HepG2 (cell line): ENCODE measurements around the gene ESPN. TPM values are rescaled to one million over a fixed set of nuclear protein-coding genes. Genes with fewer than 3 reads are reported as not detected.

ENCODE experiments used
- ATRX ChIP-seq: sonication (generic); formaldehyde crosslinking; IDR thresholded peaks from 2 replicates; pipeline ENCODE4 v1.4.0; 2020; ENCODE audit warnings: missing genetic modification reagents, borderline replicate concordance
- DDIT3 ChIP-seq: sonication (generic); formaldehyde crosslinking; IDR thresholded peaks from 2 replicates; pipeline ENCODE4 v1.4.0; 2020; ENCODE audit warnings: mild to moderate bottlenecking, missing genetic modification reagents
- DNMT1 ChIP-seq: sonication (generic); formaldehyde crosslinking; IDR thresholded peaks from 2 replicates; pipeline ENCODE4 v1.5.1; 2020; ENCODE audit warnings: mild to moderate bottlenecking, missing genetic modification reagents
- E2F2 ChIP-seq: sonication (generic); formaldehyde crosslinking; IDR thresholded peaks from 2 replicates; pipeline ENCODE4 v1.4.0; 2020; ENCODE audit warnings: missing genetic modification reagents, borderline replicate concordance
- ELF4 ChIP-seq: sonication (generic); formaldehyde crosslinking; IDR thresholded peaks from 2 replicates; pipeline ENCODE4 v1.5.0; 2020; ENCODE audit warnings: missing genetic modification reagents, mild to moderate bottlenecking, moderate library complexity, borderline replicate concordance
- FOXO1 ChIP-seq: sonication (generic); formaldehyde crosslinking; IDR thresholded peaks from 2 replicates; pipeline ENCODE4 v1.4.0; 2020; ENCODE audit warnings: missing genetic modification reagents
- GATA4 ChIP-seq: sonication (generic); IDR thresholded peaks from 2 replicates; pipeline ENCODE4 v1.6.1; 2016; ENCODE audit warnings: antibody characterized with exemption, low read depth, borderline replicate concordance
- KLF13 ChIP-seq: sonication (generic); formaldehyde crosslinking; IDR thresholded peaks from 2 replicates; pipeline ENCODE4 v1.4.0; 2020; ENCODE audit warnings: mild to moderate bottlenecking, missing genetic modification reagents
- KLF16 ChIP-seq, 2 experiments: sonication (generic) in 1 of 2; formaldehyde crosslinking in 1 of 2; IDR thresholded peaks; 2 replicates each; pipeline versions ENCODE4 v1.6.1 to v1.8.0; 2016 to 2023; ENCODE audit warnings: missing genetic modification reagents in 2 of 2, missing compliant biosample characterization in 1 of 2
- MBD4 ChIP-seq: IDR thresholded peaks from 2 replicates; pipeline ENCODE4 v1.6.1; 2012; ENCODE audit warnings: low read length, inconsistent platforms, borderline replicate concordance
- MYNN ChIP-seq: sonication (generic); formaldehyde crosslinking; IDR thresholded peaks from 2 replicates; pipeline ENCODE4 v1.4.0; 2020; ENCODE audit warnings: mild to moderate bottlenecking, low read depth, missing genetic modification reagents
- PAF1 ChIP-seq: IDR thresholded peaks from 2 replicates; pipeline ENCODE4 v1.6.1; 2016; ENCODE audit warnings: missing genetic modification reagents, missing compliant biosample characterization
- SIX4 ChIP-seq: sonication (generic); formaldehyde crosslinking; IDR thresholded peaks from 2 replicates; pipeline ENCODE4 v1.4.0; 2020; ENCODE audit warnings: missing genetic modification reagents
- SMARCE1 ChIP-seq: fragments of 450-650 bp; IDR thresholded peaks from 2 replicates; pipeline ENCODE4 v1.6.1; 2017; ENCODE audit warnings: borderline replicate concordance
- SP4 ChIP-seq: sonication (generic); formaldehyde crosslinking; IDR thresholded peaks from 2 replicates; pipeline ENCODE4 v1.8.1; 2023; ENCODE audit warnings: mild to moderate bottlenecking, missing genetic modification reagents
- SSRP1 ChIP-seq: IDR thresholded peaks from 2 replicates; pipeline ENCODE4 v1.6.1; 2016; ENCODE audit warnings: control low read depth
- TARDBP ChIP-seq: sonication (generic); formaldehyde crosslinking; IDR thresholded peaks from 2 replicates; pipeline ENCODE4 v1.8.0; 2022; ENCODE audit warnings: mild to moderate bottlenecking, missing genetic modification reagents
- ZFY ChIP-seq: sonication (generic); formaldehyde crosslinking; IDR thresholded peaks from 2 replicates; pipeline ENCODE4 v1.4.0; 2020; ENCODE audit warnings: missing genetic modification reagents
- ZKSCAN5 ChIP-seq: sonication (generic); formaldehyde crosslinking; IDR thresholded peaks from 2 replicates; pipeline ENCODE4 v1.5.1; 2020; ENCODE audit warnings: mild to moderate bottlenecking, missing genetic modification reagents
- ZNF543 ChIP-seq: sonication (generic); formaldehyde crosslinking; IDR thresholded peaks from 2 replicates; pipeline ENCODE4 v1.4.0; 2020; ENCODE audit warnings: mild to moderate bottlenecking, missing genetic modification reagents
- ZNF563 ChIP-seq: sonication (generic); formaldehyde crosslinking; IDR thresholded peaks from 2 replicates; pipeline ENCODE4 v1.8.0; 2022; ENCODE audit warnings: mild to moderate bottlenecking, moderate library complexity, missing genetic modification reagents
- ZNF772 ChIP-seq: sonication (generic); formaldehyde crosslinking; IDR thresholded peaks from 2 replicates; pipeline ENCODE4 v1.5.0; 2020; ENCODE audit warnings: mild to moderate bottlenecking, missing genetic modification reagents
- ZNF775 ChIP-seq: sonication (generic); formaldehyde crosslinking; IDR thresholded peaks from 2 replicates; pipeline ENCODE4 v1.4.0; 2020; ENCODE audit warnings: missing genetic modification reagents, mild to moderate bottlenecking, moderate library complexity, borderline replicate concordance
- ZSCAN22 ChIP-seq: sonication (generic); formaldehyde crosslinking; IDR thresholded peaks from 2 replicates; pipeline ENCODE4 v1.4.0; 2020; ENCODE audit warnings: mild to moderate bottlenecking, missing genetic modification reagents
- polyA plus RNA-seq, 8 experiments: library from polyadenylated mRNA; depleted of rRNA in 3 of 8; stranded (reverse) in 7 of 8; unstranded in 1 of 8; fragments of >200 nt; fragmentation: Illumina TruSeq in 4 of 8; extraction: Trizol in 4 of 8; gene quantifications; 2 replicates each; pipeline versions ENCODE4 v1.2.1 to v1.2.3, GENCODE V29; 2011 to 2016; ENCODE audit warnings: low read depth in 4 of 8, missing spikeins in 1 of 8, mixed read lengths in 1 of 8; ENCODE audit not compliant: insufficient read depth in 1 of 8
- total RNA-seq, 5 experiments: library from RNA; depleted of rRNA; stranded (reverse); fragments of >200 nt; fragmentation: Illumina TruSeq; extraction: Trizol; gene quantifications; 2 replicates each; pipeline ENCODE4 v1.2.3, GENCODE V29; 2016; ENCODE audit warnings: low read depth in 1 of 5
- TF ChIP-seq, protein P1 (sequence below): sonication (generic); formaldehyde crosslinking; IDR thresholded peaks from 2 replicates; pipeline ENCODE4 v1.4.0; 2020; ENCODE audit warnings: missing genetic modification reagents
- TF ChIP-seq, protein P2 (sequence below): sonication (generic); formaldehyde crosslinking; IDR thresholded peaks from 2 replicates; pipeline ENCODE4 v1.4.0; 2020; ENCODE audit warnings: missing genetic modification reagents
- TF ChIP-seq, protein P3 (sequence below): IDR thresholded peaks from 2 replicates; pipeline ENCODE4 v1.6.1; 2016; ENCODE audit warnings: missing compliant biosample characterization, missing genetic modification reagents, borderline replicate concordance

The ESPN gene
- total and polyA plus RNA-seq, 2 of the 13 experiments (the other 11 are each of a cell fraction or from before 2014, with no cell fraction given) = 48.6 to 54.2 TPM

DNA sequence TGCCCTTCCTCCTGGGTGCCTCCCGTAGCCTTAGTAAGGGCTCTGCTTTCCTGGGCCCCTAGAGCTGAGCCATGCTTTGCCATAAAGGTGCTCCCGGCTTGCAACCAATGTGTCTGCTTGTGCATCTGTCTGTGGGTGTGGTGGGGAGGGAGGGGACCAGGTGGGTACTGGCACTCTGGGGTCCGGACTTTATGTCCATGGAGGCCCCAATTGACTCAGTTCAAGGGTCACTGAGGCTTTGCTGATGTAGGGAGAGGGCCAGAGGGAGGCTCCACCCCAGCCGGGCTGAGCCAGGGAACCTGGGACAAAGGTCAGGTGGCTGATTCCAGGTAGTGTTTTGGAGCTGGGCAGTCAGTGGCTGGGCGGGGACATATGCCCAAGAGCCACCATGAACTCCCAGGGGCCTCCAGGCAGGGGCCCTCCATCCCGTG is 26.4 kb downstream of the ESPN start (continued):
- TF ChIP-seq, protein P1, sequence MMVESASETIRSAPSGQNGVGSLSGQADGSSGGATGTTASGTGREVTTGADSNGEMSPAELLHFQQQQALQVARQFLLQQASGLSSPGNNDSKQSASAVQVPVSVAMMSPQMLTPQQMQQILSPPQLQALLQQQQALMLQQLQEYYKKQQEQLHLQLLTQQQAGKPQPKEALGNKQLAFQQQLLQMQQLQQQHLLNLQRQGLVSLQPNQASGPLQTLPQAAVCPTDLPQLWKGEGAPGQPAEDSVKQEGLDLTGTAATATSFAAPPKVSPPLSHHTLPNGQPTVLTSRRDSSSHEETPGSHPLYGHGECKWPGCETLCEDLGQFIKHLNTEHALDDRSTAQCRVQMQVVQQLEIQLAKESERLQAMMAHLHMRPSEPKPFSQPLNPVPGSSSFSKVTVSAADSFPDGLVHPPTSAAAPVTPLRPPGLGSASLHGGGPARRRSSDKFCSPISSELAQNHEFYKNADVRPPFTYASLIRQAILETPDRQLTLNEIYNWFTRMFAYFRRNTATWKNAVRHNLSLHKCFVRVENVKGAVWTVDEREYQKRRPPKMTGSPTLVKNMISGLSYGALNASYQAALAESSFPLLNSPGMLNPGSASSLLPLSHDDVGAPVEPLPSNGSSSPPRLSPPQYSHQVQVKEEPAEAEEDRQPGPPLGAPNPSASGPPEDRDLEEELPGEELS (CRISPR knock-in tag) = peak; percentile 71
- TF ChIP-seq TARDBP (peak; percentile 84), ZFY (CRISPR knock-in tag) (peak; percentile 31; the same call in 1 of the 2 replicates), KLF16 (CRISPR knock-in tag; IDR thresholded peaks at IDR 0.05) (no peak), ZNF543 (0 out of 2 replicates have a peak, but pooled peaks have one; percentile 35), MBD4 (no peak), DNMT1 (no peak), ELF4 (CRISPR knock-in tag) (no peak), SIX4 (CRISPR knock-in tag) (no peak), ZKSCAN5 (CRISPR knock-in tag) (no peak), ATRX (CRISPR knock-in tag) (no peak), PAF1 (CRISPR knock-in tag) (no peak), SMARCE1 (no peak), GATA4 (no peak), E2F2 (CRISPR knock-in tag) (no peak), ZNF772 (CRISPR knock-in tag) (peak; percentile 80), ZNF775 (CRISPR knock-in tag) (no peak), SP4 (CRISPR knock-in tag) (peak; percentile 66; the same call in 1 of the 2 replicates), FOXO1 (no peak; the same call in 1 of the 2 replicates), ZNF563 (no peak), MYNN (CRISPR knock-in tag) (no peak), KLF13 (no peak), ZSCAN22 (no peak), DDIT3 (CRISPR knock-in tag) (no peak), SSRP1 (CRISPR knock-in tag) (no peak)
- TF ChIP-seq, protein P2, sequence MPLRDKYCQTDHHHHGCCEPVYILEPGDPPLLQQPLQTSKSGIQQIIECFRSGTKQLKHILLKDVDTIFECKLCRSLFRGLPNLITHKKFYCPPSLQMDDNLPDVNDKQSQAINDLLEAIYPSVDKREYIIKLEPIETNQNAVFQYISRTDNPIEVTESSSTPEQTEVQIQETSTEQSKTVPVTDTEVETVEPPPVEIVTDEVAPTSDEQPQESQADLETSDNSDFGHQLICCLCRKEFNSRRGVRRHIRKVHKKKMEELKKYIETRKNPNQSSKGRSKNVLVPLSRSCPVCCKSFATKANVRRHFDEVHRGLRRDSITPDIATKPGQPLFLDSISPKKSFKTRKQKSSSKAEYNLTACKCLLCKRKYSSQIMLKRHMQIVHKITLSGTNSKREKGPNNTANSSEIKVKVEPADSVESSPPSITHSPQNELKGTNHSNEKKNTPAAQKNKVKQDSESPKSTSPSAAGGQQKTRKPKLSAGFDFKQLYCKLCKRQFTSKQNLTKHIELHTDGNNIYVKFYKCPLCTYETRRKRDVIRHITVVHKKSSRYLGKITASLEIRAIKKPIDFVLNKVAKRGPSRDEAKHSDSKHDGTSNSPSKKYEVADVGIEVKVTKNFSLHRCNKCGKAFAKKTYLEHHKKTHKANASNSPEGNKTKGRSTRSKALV (CRISPR knock-in tag) = no peak
- TF ChIP-seq, protein P3, sequence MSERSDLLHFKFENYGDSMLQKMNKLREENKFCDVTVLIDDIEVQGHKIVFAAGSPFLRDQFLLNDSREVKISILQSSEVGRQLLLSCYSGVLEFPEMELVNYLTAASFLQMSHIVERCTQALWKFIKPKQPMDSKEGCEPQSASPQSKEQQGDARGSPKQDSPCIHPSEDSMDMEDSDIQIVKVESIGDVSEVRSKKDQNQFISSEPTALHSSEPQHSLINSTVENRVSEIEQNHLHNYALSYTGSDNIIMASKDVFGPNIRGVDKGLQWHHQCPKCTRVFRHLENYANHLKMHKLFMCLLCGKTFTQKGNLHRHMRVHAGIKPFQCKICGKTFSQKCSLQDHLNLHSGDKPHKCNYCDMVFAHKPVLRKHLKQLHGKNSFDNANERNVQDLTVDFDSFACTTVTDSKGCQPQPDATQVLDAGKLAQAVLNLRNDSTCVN (CRISPR knock-in tag) = no peak
